Measurements from ENCODE around the gene GRWD1.

GRWD1 gene

DNA sequence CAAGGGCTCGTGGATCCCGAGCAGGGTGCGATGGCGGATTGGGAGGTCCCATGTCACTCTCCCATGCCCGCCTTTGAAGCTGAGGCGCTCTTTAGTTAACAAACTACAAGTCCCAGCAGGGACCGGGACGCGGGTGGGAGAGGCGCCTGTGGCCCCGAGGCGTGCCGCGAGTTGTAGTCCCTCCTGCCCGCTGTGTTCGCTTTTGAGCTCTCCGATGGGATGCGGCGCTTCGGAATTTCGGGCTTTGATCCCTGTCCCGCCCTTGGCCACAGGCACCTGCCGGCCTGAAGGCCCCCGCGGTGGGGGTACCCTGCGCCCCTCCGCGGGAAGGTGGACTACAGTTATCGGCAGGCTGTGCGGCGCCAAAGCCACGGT, 34.4 kb downstream of the GRWD1 start:
- TF ChIP-seq, protein P1, sequence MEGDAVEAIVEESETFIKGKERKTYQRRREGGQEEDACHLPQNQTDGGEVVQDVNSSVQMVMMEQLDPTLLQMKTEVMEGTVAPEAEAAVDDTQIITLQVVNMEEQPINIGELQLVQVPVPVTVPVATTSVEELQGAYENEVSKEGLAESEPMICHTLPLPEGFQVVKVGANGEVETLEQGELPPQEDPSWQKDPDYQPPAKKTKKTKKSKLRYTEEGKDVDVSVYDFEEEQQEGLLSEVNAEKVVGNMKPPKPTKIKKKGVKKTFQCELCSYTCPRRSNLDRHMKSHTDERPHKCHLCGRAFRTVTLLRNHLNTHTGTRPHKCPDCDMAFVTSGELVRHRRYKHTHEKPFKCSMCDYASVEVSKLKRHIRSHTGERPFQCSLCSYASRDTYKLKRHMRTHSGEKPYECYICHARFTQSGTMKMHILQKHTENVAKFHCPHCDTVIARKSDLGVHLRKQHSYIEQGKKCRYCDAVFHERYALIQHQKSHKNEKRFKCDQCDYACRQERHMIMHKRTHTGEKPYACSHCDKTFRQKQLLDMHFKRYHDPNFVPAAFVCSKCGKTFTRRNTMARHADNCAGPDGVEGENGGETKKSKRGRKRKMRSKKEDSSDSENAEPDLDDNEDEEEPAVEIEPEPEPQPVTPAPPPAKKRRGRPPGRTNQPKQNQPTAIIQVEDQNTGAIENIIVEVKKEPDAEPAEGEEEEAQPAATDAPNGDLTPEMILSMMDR (IDR thresholded peaks at IDR 0.05; ENCODE audit: control extremely low read depth, extremely low read depth, low read depth, missing control alignments), result no peak
- POLR2A ChIA-PET, result no interaction called here
- no peak for DNase-seq (ENCODE audit: extremely low spot score)
- CTCF ChIA-PET, result interaction anchor here (1.0 to 3.4 kb wide), 3 partner anchors 9 to 104 kb away, joined by 3 to 26 read pairs (median 6); no protein-coding TSS in a partner anchor

DNA sequence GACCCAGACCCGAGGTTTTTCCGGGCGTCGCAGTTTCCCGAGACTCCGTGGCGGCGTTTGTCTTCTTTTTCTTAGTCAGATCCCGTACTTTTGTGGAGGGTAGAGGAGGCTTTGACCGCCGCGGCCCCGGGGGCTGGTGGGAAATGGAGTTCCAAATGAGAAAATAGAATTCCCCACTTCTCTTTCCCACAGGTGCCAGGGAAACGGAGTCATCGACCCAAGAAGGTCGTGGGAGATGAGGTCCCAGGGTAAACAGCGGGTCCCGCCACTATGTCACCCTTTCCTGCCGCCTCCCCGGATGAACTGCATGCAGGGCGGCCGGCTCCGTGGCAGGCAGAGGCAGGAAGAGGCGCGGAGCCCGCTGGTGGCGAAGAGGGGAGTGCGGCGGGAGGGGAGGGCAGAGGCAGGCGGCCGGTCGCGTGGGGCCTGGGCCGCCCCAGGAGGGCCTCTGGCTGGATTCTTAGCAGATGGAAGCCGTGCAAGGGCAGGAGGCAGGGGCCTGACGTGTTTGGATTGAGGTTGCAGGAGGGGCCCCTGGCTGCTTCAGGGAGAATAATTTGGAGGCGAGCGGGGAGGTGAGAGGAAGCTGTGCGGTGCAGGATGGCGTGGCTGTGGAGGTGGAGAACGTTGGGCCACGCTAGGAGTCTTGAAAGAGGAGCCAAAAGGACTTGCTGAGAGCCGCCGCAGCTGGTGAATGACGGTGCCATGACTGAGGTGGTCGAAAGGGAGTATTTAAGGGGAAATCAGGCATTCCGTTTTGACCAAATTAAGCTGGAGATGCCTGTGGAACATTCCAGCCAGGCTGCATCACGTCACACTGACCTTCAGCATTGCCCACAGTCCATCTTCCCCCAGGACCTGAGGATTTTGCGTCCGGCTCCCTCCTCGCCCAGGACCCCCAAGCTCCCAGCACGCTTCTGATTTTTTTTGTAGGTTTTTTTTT, 35.0 kb downstream of the GRWD1 start:
- TF ChIP-seq, protein P1 (IDR thresholded peaks at IDR 0.05; ENCODE audit: control extremely low read depth, extremely low read depth, low read depth, missing control alignments), result no peak
- ChIA-PET POLR2A (no interaction called here), CTCF (interaction anchor here (1.4 to 3.4 kb wide), 3 partner anchors 9 to 128 kb away, joined by 4 to 26 read pairs (median 6); no protein-coding TSS in a partner anchor)
- no peak for DNase-seq (ENCODE audit: extremely low spot score)

DNA sequence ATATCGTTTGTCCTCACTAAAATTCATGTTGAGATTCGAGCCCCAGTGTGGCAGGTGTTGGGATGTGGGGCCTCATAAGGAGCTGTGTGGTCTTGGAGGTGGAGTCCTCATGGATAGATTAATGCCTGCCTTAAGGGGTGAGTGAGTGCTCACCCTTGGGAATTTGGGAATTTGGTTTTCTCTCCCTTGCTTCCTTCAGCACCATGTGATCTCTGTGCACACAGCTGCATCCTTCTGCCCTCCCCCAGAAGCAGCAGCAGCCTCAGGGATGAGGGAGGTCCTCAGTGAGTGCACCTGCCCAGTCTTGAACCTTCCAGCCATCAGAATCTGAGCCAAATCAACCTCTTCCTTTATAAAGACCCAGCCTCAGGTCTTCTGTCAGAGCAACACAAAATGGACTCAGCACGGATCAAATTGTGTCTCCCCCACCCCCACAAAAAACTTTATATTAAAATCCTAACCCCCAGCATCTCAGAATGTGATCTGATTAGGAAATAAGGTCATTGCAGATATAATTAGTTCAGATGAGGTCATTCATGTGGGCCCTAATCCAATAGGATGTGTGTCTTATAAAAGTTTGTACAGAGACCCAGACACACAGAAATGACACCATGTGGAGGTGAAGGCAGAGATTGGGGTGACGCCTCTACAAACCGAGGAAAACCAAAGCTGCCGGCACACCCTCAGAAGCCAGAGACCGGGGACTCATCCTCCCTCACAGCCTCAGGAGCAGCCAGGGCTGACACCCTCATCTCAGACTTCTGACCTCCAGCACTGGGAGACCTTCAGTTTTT, 36.3 kb downstream of the GRWD1 start:
- TF ChIP-seq, protein P1 (IDR thresholded peaks at IDR 0.05; ENCODE audit: control extremely low read depth, extremely low read depth, low read depth, missing control alignments), result no peak
- no peak for DNase-seq (ENCODE audit: extremely low spot score)
- CTCF ChIA-PET, result interaction anchor here (1.4 to 3.4 kb wide), 3 partner anchors 7 to 127 kb away, joined by 4 to 26 read pairs (median 6); no protein-coding TSS in a partner anchor
- POLR2A ChIA-PET, result no interaction called here

DNA sequence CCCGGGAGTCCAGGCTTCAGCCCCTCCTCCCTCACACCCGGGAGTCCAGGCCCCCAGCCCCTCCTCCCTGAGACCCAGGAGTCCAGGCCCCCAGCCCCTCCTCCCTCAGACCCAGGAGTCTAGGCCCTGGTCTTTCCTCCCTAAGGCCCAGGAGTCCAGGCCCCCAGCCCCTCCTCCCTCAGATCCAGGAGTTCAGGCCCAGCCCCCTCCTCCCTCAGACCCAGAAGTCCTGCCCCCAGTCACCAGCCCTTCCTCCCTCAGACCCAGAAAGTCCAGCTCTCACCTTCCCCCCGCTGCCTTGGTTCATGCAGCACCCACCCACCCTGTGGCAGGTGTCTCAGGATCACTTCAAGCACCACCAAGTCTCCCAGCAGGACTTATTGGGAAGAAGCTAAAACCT, 37.5 kb downstream of the GRWD1 start:
- POLR2A ChIA-PET, result interaction anchor here (0.6 kb wide), 1 partner anchor 122 kb away, joined by 6 read pairs; no protein-coding TSS in a partner anchor
- DNase-seq (ENCODE audit: extremely low spot score), result no peak
- TF ChIP-seq, protein P1 (IDR thresholded peaks at IDR 0.05; ENCODE audit: control extremely low read depth, extremely low read depth, low read depth, missing control alignments), result no peak
- CTCF ChIA-PET, result no interaction called here

DNA sequence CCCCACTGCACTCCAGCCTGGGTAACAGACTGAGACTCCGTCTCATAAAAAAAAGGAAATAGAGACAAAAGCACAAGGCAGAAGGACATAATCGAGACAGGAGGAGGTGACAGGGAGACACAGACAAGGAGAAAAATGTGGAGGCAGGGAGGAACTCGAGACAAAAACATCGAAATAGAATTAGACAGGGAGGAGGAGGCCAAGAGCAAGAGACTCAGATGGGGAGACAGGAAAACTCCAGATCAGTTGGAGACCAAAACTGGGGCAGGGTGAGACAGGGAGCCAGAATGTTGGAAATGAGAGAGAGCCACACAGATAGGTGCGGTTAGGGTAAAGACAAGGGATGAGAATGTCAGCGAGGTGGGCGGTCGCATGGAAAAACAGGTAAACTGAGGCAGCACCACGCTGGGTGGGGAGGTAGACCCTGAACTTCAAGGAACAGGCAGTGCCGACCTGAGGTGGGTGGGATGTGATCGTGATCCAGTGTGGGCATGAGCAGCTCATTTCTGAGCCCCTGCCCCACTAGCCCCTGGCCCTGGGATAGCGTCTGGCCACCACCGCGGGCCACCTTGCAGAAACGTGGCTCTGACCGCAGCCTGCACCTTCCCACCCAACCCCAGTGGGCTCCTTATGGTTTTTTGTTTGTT, 38.6 kb downstream of the GRWD1 start:
- CTCF ChIA-PET, result no interaction called here
- no peak for DNase-seq (ENCODE audit: extremely low spot score)
- POLR2A ChIA-PET, result no interaction called here
- TF ChIP-seq, protein P1 (IDR thresholded peaks at IDR 0.05; ENCODE audit: control extremely low read depth, extremely low read depth, low read depth, missing control alignments), result no peak

Measured in GM10248 (cell line).